HepG2 (cell line): ENCODE data around the gene VWA7. TPM values are rescaled to one million over a fixed set of nuclear protein-coding genes. Genes with fewer than 3 reads are reported as not detected.

Source experiments
- ATAC-seq: fragments of 200-7000 bp; cut with Tn5 transposase; 3 replicates; pipeline ENCODE4 v1.9.1; 2020; ENCODE audit warnings: mild to moderate bottlenecking, moderate library complexity
- Bru-seq: library from RNA; stranded (reverse); fragments of 400-500 nt; gene quantifications from one replicate; lab custom pipeline; 2021; lab: Mats Ljungman, UMichigan
- BruChase-seq, 2 experiments: library from RNA; stranded (reverse); fragments of 400-500 nt; gene quantifications; one replicate each; lab custom pipeline; 2021; lab: Mats Ljungman, UMichigan
- BruUV-seq: library from RNA; stranded (reverse); fragments of 400-500 nt; replicated peaks from 2 replicates; lab custom pipeline; 2021; lab: Mats Ljungman, UMichigan
- CTCF ChIA-PET: fragments of 300-600 bp; formaldehyde crosslinking; extraction: SDS; loops from one replicate; lab custom pipeline; 2021; ENCODE audit warnings: low total read pairs, inconsistent platforms, low intra/inter-chr PET ratio; lab: Yijun Ruan, JAX
- POLR2A ChIA-PET: fragments of 350-600 bp; sonication (Branson Sonifier 250); formaldehyde crosslinking; loops from one replicate; lab custom pipeline; 2020; ENCODE audit warnings: antibody characterized with exemption, inconsistent platforms; lab: Yijun Ruan, JAX
- DNase-seq: peaks from one replicate; pipeline ENCODE4 v3.0.0-alpha.2; 2015; ENCODE audit warnings: low spot score
- FAIRE-seq: peaks from 3 replicates; lab custom pipeline; 2011; peaks lifted over from hg19 to GRCh38; lab: Jason Lieb, UNC
- H2AFZ ChIP-seq: one replicate; pipeline ENCODE4 v1.6.1; 2011; ENCODE audit warnings: low read length, inconsistent platforms
- H3K27ac ChIP-seq: fragments of 300-600 bp; 3 replicates; pipeline ENCODE4 v1.8.0; 2011; ENCODE audit warnings: mixed run types, mild to moderate bottlenecking, mixed read lengths, low read length, inconsistent platforms; ENCODE audit not compliant: insufficient read depth; ENCODE audit errors: extremely low read length
- H3K27me3 ChIP-seq, 2 experiments: fragments of 200-600 bp in 1 of 2; 2 replicates in 1 of 2; 3 replicates in 1 of 2; pipeline versions ENCODE4 v1.6.0 to v1.8.0; 2011; ENCODE audit warnings: low read length in 2 of 2, mild to moderate bottlenecking in 2 of 2, moderate library complexity in 2 of 2, inconsistent platforms in 1 of 2; ENCODE audit not compliant: insufficient read depth in 2 of 2, control insufficient read depth in 1 of 2
- H3K36me3 ChIP-seq, 2 experiments: fragments of 200-600 bp in 1 of 2; replicated peaks in 1 of 2; 2 replicates in 1 of 2; 3 replicates in 1 of 2; pipeline versions ENCODE4 v1.5.1 to v1.8.0; 2011; ENCODE audit warnings: low read length in 2 of 2, inconsistent platforms in 1 of 2; ENCODE audit not compliant: insufficient read depth in 2 of 2, control insufficient read depth in 1 of 2
- H3K4me1 ChIP-seq: 2 replicates; pipeline ENCODE4 v1.5.1; 2012; ENCODE audit warnings: low read length, inconsistent platforms; ENCODE audit not compliant: insufficient read depth
- H3K4me2 ChIP-seq: 2 replicates; pipeline ENCODE4 v1.6.0; 2011; ENCODE audit warnings: low read depth, low read length, inconsistent platforms
- H3K4me3 ChIP-seq, 3 experiments: fragments of 200-600 bp in 1 of 3; sonication (generic), shearing (Covaris generic) in 1 of 3; replicated peaks in 1 of 3; 2 replicates each; pipeline ENCODE4 v1.5.1; 2011 to 2016; ENCODE audit warnings: low read length in 3 of 3, inconsistent platforms in 2 of 3, low read depth in 2 of 3, mild to moderate bottlenecking in 2 of 3, control low read depth in 1 of 3, mixed read lengths in 1 of 3; ENCODE audit not compliant: insufficient read depth in 1 of 3
- H3K79me2 ChIP-seq: one replicate; pipeline ENCODE4 v1.6.1; 2011; ENCODE audit warnings: low read length, inconsistent platforms; ENCODE audit not compliant: insufficient read depth
- H3K9ac ChIP-seq: 2 replicates; pipeline ENCODE4 v1.6.0; 2011; ENCODE audit warnings: mild to moderate bottlenecking, low read depth, low read length, inconsistent platforms; ENCODE audit not compliant: insufficient read depth
- H3K9me3 ChIP-seq: 2 replicates; pipeline ENCODE4 v1.5.1; 2012; ENCODE audit warnings: mild to moderate bottlenecking, low read length
- H4K20me1 ChIP-seq: 2 replicates; pipeline ENCODE4 v1.6.0; 2011; ENCODE audit warnings: inconsistent platforms, mild to moderate bottlenecking, low read length, moderate library complexity; ENCODE audit not compliant: insufficient read depth
- CC2D1A ChIP-seq: sonication (generic); formaldehyde crosslinking; IDR thresholded peaks from 2 replicates; pipeline ENCODE4 v1.8.1; 2023; ENCODE audit warnings: mild to moderate bottlenecking, missing genetic modification reagents
- FIP1L1 ChIP-seq: fragments of 200-400 bp; formaldehyde crosslinking; IDR thresholded peaks from 2 replicates; pipeline ENCODE4 v1.6.1; 2018; ENCODE audit warnings: low read depth, mild to moderate bottlenecking, low read length, moderate library complexity, borderline replicate concordance; ENCODE audit not compliant: insufficient read depth
- HMG20B ChIP-seq: conservative IDR thresholded peaks from 2 replicates; pipeline ENCODE4 v1.6.1; 2016; ENCODE audit warnings: missing genetic modification reagents, missing compliant biosample characterization
- HNRNPL ChIP-seq: fragments of 200-400 bp; formaldehyde crosslinking; IDR thresholded peaks from 2 replicates; pipeline ENCODE4 v1.6.1; 2017; ENCODE audit warnings: mild to moderate bottlenecking, low read depth, low read length
- NPAS2 ChIP-seq: sonication (generic); formaldehyde crosslinking; IDR thresholded peaks from 2 replicates; pipeline ENCODE4 v1.8.0; 2022; ENCODE audit warnings: mild to moderate bottlenecking, missing genetic modification reagents, borderline replicate concordance
- RNF2 ChIP-seq: fragments of 450-650 bp; conservative IDR thresholded peaks from 2 replicates; pipeline ENCODE4 v1.6.1; 2016; ENCODE audit warnings: low read depth
- SMYD3 ChIP-seq: sonication (generic); formaldehyde crosslinking; IDR thresholded peaks from 2 replicates; pipeline ENCODE4 v1.8.1; 2023; ENCODE audit warnings: mild to moderate bottlenecking, missing genetic modification reagents
- STAG1 ChIP-seq: sonication (generic); formaldehyde crosslinking; IDR thresholded peaks from 2 replicates; pipeline ENCODE4 v1.4.0; 2020; ENCODE audit warnings: missing genetic modification reagents
- TSC22D2 ChIP-seq: sonication (generic); formaldehyde crosslinking; IDR thresholded peaks from 2 replicates; pipeline ENCODE4 v1.5.1; 2020; ENCODE audit warnings: missing genetic modification reagents, mild to moderate bottlenecking, borderline replicate concordance
- ZNF451 ChIP-seq: sonication (generic); formaldehyde crosslinking; IDR thresholded peaks from 2 replicates; pipeline ENCODE4 v1.5.0; 2020; ENCODE audit warnings: mild to moderate bottlenecking, missing genetic modification reagents
- ZNF501 ChIP-seq: sonication (generic); formaldehyde crosslinking; IDR thresholded peaks from 2 replicates; pipeline ENCODE4 v1.5.1; 2020; ENCODE audit warnings: mild to moderate bottlenecking, moderate library complexity, missing genetic modification reagents
- ZNF572 ChIP-seq: sonication (generic); formaldehyde crosslinking; IDR thresholded peaks from 2 replicates; pipeline ENCODE4 v1.5.1; 2020; ENCODE audit warnings: mild to moderate bottlenecking, missing genetic modification reagents
- ZNF615 ChIP-seq: sonication (generic); formaldehyde crosslinking; IDR thresholded peaks from 2 replicates; pipeline ENCODE4 v1.5.0; 2020; ENCODE audit warnings: mild to moderate bottlenecking, missing genetic modification reagents, borderline replicate concordance
- ZNF839 ChIP-seq: sonication (generic); formaldehyde crosslinking; IDR thresholded peaks from 2 replicates; pipeline ENCODE4 v1.4.0; 2020; ENCODE audit warnings: missing genetic modification reagents, mild to moderate bottlenecking, borderline replicate concordance
- WGBS: methylation state at CpG from one replicate; pipeline ENCODE4 v1.1.6; 2017; ENCODE audit warnings: low lambda C conversion rate; 5-methylcytosine and 5-hydroxymethylcytosine counted together
- in situ Hi-C: cut with HindIII; loops from 2 replicates; pipeline ENCODE4 v1.10.0; 2017; ENCODE audit warnings: low pct_unique_long_range_greater_than_20kb; ENCODE audit not compliant: extremely low pct_ligation_motif_present
- intact Hi-C: fragments of 100-400 bp; cut with micrococcal nuclease; formaldehyde crosslinking; loops from one replicate; pipeline ENCODE4 v1.10.0; 2022; ENCODE audit not compliant: unreplicated experiment
- long read RNA-seq, 2 experiments: library from RNA in 1 of 2; library from polyadenylated mRNA in 1 of 2; stranded (forward) in 1 of 2; unstranded in 1 of 2; transcript quantifications; one replicate each; pipeline ENCODE4 v2.0.0, GENCODE V29; 2019 to 2022
- polyA minus RNA-seq, 3 experiments: library from RNA; depleted of rRNA, polyadenylated mRNA; stranded (reverse); fragments of >200 nt; gene quantifications; 2 replicates each; pipeline ENCODE4 v1.2.3, GENCODE V29; 2011; ENCODE audit warnings: low replicate concordance in 1 of 3
- polyA plus RNA-seq, 8 experiments: library from polyadenylated mRNA; depleted of rRNA in 3 of 8; stranded (reverse) in 7 of 8; unstranded in 1 of 8; fragments of >200 nt; fragmentation: Illumina TruSeq in 4 of 8; extraction: Trizol in 4 of 8; gene quantifications; 2 replicates each; pipeline versions ENCODE4 v1.2.1 to v1.2.3, GENCODE V29; 2011 to 2016; ENCODE audit warnings: low read depth in 4 of 8, missing spikeins in 1 of 8, mixed read lengths in 1 of 8; ENCODE audit not compliant: insufficient read depth in 1 of 8
- total RNA-seq, 5 experiments: library from RNA; depleted of rRNA; stranded (reverse); fragments of >200 nt; fragmentation: Illumina TruSeq; extraction: Trizol; gene quantifications; 2 replicates each; pipeline ENCODE4 v1.2.3, GENCODE V29; 2016; ENCODE audit warnings: low read depth in 1 of 5
- TF ChIP-seq, protein P1 (sequence below): sonication (generic); formaldehyde crosslinking; IDR thresholded peaks from 2 replicates; pipeline ENCODE4 v1.4.0; 2020; ENCODE audit warnings: mild to moderate bottlenecking, missing genetic modification reagents

Gene VWA7, protein sequence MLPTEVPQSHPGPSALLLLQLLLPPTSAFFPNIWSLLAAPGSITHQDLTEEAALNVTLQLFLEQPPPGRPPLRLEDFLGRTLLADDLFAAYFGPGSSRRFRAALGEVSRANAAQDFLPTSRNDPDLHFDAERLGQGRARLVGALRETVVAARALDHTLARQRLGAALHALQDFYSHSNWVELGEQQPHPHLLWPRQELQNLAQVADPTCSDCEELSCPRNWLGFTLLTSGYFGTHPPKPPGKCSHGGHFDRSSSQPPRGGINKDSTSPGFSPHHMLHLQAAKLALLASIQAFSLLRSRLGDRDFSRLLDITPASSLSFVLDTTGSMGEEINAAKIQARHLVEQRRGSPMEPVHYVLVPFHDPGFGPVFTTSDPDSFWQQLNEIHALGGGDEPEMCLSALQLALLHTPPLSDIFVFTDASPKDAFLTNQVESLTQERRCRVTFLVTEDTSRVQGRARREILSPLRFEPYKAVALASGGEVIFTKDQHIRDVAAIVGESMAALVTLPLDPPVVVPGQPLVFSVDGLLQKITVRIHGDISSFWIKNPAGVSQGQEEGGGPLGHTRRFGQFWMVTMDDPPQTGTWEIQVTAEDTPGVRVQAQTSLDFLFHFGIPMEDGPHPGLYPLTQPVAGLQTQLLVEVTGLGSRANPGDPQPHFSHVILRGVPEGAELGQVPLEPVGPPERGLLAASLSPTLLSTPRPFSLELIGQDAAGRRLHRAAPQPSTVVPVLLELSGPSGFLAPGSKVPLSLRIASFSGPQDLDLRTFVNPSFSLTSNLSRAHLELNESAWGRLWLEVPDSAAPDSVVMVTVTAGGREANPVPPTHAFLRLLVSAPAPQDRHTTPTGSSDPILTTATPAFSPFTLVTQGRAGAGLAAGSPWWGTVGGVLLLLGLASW
- total RNA-seq (2016; rRNA removed; fragmentation: Illumina TruSeq; extraction: Trizol) (0.79 and 0.86 TPM in 2 replicates), polyA plus RNA-seq (2011; rRNA removed) (3.3 and 4.4 TPM in 2 replicates), polyA minus RNA-seq (2011; rRNA and poly(A)+ RNA removed; ENCODE audit: low replicate concordance) (3.8 and 4.5 TPM in 2 replicates), Bru-seq, nascent RNA (percentile 35 among the genes with signal in this experiment), BruChase-seq, experiment 1, labeled RNA remaining after a 6-hour chase (percentile 42 among the genes with signal in this experiment), BruChase-seq, experiment 2, labeled RNA remaining after a 2-hour chase (percentile 41 among the genes with signal in this experiment)
- total RNA-seq (2016; cell fraction: cytosol; rRNA removed; fragmentation: Illumina TruSeq; extraction: Trizol; ENCODE audit: low read depth): 0.26 and 0.61 TPM in 2 replicates
- total RNA-seq (2016; cell fraction: insoluble cytoplasmic fraction; rRNA removed; fragmentation: Illumina TruSeq; extraction: Trizol): 1.00 and 1.6 TPM in 2 replicates
- total RNA-seq (2016; cell fraction: membrane; rRNA removed; fragmentation: Illumina TruSeq; extraction: Trizol): 1.1 TPM in 2 replicates
- 1.1 and 1.5 TPM in 2 replicates for total RNA-seq (2016; cell fraction: nucleus; rRNA removed; fragmentation: Illumina TruSeq; extraction: Trizol)
- polyA plus RNA-seq (2011; cell fraction: cytosol; rRNA removed): 1.2 and 1.4 TPM in 2 replicates
- polyA plus RNA-seq (2011; cell fraction: nucleus; rRNA removed): 14.3 and 22.4 TPM in 2 replicates
- polyA plus RNA-seq (2012): 4.3 and 5.0 TPM in 2 replicates
- polyA plus RNA-seq (2016; cell fraction: cytosol; fragmentation: Illumina TruSeq; extraction: Trizol; ENCODE audit: low read depth): 0.23 and 0.25 TPM in 2 replicates
- polyA plus RNA-seq (2016; cell fraction: insoluble cytoplasmic fraction; fragmentation: Illumina TruSeq; extraction: Trizol; ENCODE audit: low read depth): 0.87 and 1.4 TPM in 2 replicates
- 0.29 and 0.52 TPM in 2 replicates for polyA plus RNA-seq (2016; cell fraction: membrane; fragmentation: Illumina TruSeq; extraction: Trizol; ENCODE audit: low read depth)
- polyA plus RNA-seq (2016; cell fraction: nucleus; fragmentation: Illumina TruSeq; extraction: Trizol; ENCODE audit: insufficient read depth, low read depth): 2.7 and 3.6 TPM in 2 replicates
- 2.0 and 3.0 TPM in 2 replicates for polyA minus RNA-seq (2011; cell fraction: cytosol; rRNA and poly(A)+ RNA removed)
- polyA minus RNA-seq (2011; cell fraction: nucleus; rRNA and poly(A)+ RNA removed): 3.0 and 9.0 TPM in 2 replicates
- long read RNA-seq, experiment 1, partial matches to known transcripts: 0 of 1 reads
- long read RNA-seq, experiment 1, other reads (novel, unspliced or antisense): 1 of 1 reads
- long read RNA-seq, experiment 2, partial matches to known transcripts: 13 of 16 reads
- long read RNA-seq, experiment 2, other reads (novel, unspliced or antisense): 3 of 16 reads

DNA sequence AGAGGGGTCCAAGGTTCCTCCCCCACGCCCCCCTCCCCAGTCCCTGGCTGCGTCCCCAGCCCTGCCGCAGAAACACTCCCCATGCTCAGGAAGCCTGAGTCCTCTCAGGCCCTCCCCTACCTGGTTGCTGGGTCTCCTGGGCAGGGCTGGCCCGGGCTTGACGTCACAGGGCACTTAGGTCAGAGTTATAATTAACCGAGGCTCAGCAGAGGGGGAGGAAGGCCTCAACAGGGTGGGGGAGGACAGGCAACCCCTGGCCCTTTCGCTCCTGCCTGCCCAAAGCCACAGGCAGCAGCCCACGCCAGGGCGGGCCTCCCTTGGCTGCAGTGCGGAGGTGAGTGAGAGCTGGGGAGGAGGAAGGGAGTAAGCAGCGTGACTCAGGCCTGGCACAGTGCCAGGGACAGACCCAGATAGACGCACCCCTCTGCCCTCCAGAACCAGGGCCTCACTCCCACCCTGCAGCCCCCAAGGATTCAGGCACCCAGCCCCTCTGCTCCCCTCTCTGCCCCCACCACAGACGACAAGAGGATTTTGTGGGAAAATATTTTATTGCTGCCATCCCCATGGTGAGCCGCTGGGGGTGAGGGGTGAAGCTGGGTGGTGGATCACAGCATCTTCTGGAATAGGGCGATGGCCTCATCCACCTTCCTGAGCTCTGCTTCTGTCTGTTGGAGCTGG lies at the start of gene VWA7:
Gene VWA7, minus strand, starts transcription at position 340 of the 678 bp plus-strand sequence. CDS start 549 bp downstream, outside the sequence.
- CTCF ChIA-PET: no interaction called here
- Histone ChIP-seq H4K20me1 (no peaks in the 10 kb centered on the region), H3K9me3 (no peaks in the 10 kb centered on the region), H3K4me1 (peaks cover 57% of the 10 kb centered on the region), H3K27me3 (no peaks in the 10 kb centered on the region), H3K79me2 (no peaks in the 10 kb centered on the region), H3K4me2 (peak within 1 kb of the TSS; percentile 88), H3K27ac (peak within 1 kb of the TSS; percentile 70), H3K4me3 (peak within 1 kb of the TSS; percentile 45 to 72 (median 48)), H3K36me3 (peaks cover 23 to 27% of the 10 kb centered on the region in 2 experiments), H2AFZ (no peak within 1 kb of the TSS), H3K9ac (peak within 1 kb of the TSS; percentile 62)
- ATAC-seq (peak; percentile 65), DNase-seq (peak; percentile 85), FAIRE-seq (peak; percentile 86)
- intact Hi-C loops (loop anchor here (10.0 kb wide), 1 partner anchor 148 kb away; the partner anchor contains the start of gene C2), in situ Hi-C loops (no loop called here)
- POLR2A ChIA-PET: interaction anchor here (0.9 to 8.2 kb wide), 25 partner anchors 10 to 235 kb away, joined by 3 to 66 read pairs (median 6); partner anchors contain the start of genes BAG6, C6orf47, CLIC1 and DDX39B
- no TSS peak for BruUV-seq
- 17% methylated on average over 13 of the region's 15 CpGs for WGBS
- no peak for TF ChIP-seq NPAS2 (CRISPR knock-in tag)
- TF ChIP-seq ZNF615 (CRISPR knock-in tag): no peak
- TF ChIP-seq FIP1L1: no peak; the same call in 1 of the 2 replicates
- peak; percentile 45; the same call in 1 of the 2 replicates for TF ChIP-seq ZNF501 (CRISPR knock-in tag)
- TF ChIP-seq CC2D1A (CRISPR knock-in tag): no peak
- peak; percentile 64; the same call in 1 of the 2 replicates for TF ChIP-seq ZNF451 (CRISPR knock-in tag)
- TF ChIP-seq, protein P1, sequence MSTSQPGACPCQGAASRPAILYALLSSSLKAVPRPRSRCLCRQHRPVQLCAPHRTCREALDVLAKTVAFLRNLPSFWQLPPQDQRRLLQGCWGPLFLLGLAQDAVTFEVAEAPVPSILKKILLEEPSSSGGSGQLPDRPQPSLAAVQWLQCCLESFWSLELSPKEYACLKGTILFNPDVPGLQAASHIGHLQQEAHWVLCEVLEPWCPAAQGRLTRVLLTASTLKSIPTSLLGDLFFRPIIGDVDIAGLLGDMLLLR (CRISPR knock-in tag): peak; percentile 53; the same call in 1 of the 2 replicates
- TF ChIP-seq RNF2: no peak
- TF ChIP-seq SMYD3: no peak
- 0 out of 2 replicates have a peak, but pooled peaks have one; percentile 81 for TF ChIP-seq HNRNPL
- no peak for TF ChIP-seq ZNF572 (CRISPR knock-in tag)
- TF ChIP-seq TSC22D2: 0 out of 2 replicates have a peak, but pooled peaks have one; percentile 49
- peak; percentile 12; the same call in 1 of the 2 replicates for TF ChIP-seq STAG1 (CRISPR knock-in tag)
- no peak for TF ChIP-seq ZNF839 (CRISPR knock-in tag)
- TF ChIP-seq HMG20B (CRISPR knock-in tag): peak; percentile 75
